Measurements from ENCODE around the gene ADGRV1.
"Not testable (repeated sequence)": the region's sequence is repeated elsewhere in the genome, so short reads cannot be mapped to it uniquely, and the experiment has no call there.

Gene ADGRV1

GRCh38 chr5:90613918-90614504 is 55.4 kb downstream of the ADGRV1 start:
- H3K4me3 ChIP-seq (ENCODE audit: low read depth, low read length), result no peak overlapping the region
- peaks cover 3 to 4% of the 10 kb centered on the region in 2 experiments for H3K36me3 ChIP-seq (ENCODE audit: control insufficient read depth in 2 of 2, insufficient read depth in 1 of 2, low read length in 2 of 2)
- ChIA-PET CTCF (interaction anchor here (0.6 to 2.2 kb wide), 2 partner anchors 9 to 770 kb away, joined by 3 to 9 read pairs; no protein-coding TSS in a partner anchor), POLR2A (interaction anchor here (0.7 kb wide), 1 partner anchor 9 kb away, joined by 7 read pairs; no protein-coding TSS in a partner anchor)
- H3K27ac ChIP-seq (ENCODE audit: extremely low read depth, low read depth, low read length), result no peak overlapping the region
- TF ChIP-seq PRDM1 (tag by site-specific recombination; IDR thresholded peaks at IDR 0.05) (0 out of 2 replicates have a peak, but pooled peaks have one; percentile 52), ZNF121 (tag by site-specific recombination; IDR thresholded peaks at IDR 0.05) (no peak), ZNF433 (tag by site-specific recombination; IDR thresholded peaks at IDR 0.05; ENCODE audit: low read depth) (no peak), REST (tag by site-specific recombination; IDR thresholded peaks at IDR 0.05) (0 out of 2 replicates have a peak, but pooled peaks have one; percentile 26)
- H3K4me1 ChIP-seq (ENCODE audit: control insufficient read depth, insufficient read depth, low read length), result no peaks in the 10 kb centered on the region
- H3K9me3 ChIP-seq (ENCODE audit: control insufficient read depth, insufficient read depth, low read depth, low read length), result no peaks in the 10 kb centered on the region

- no peak for TF ChIP-seq AEBP2 (tag by site-specific recombination; IDR thresholded peaks at IDR 0.05; ENCODE audit: borderline replicate concordance)
- no peak for TF ChIP-seq ZNF223 (tag by site-specific recombination; IDR thresholded peaks at IDR 0.05)
- TF ChIP-seq ZNF146 (tag by site-specific recombination; IDR thresholded peaks at IDR 0.05), result no peak
- H3K4me3 ChIP-seq (ENCODE audit: low read depth, low read length), result no peak overlapping the region
- CTCF ChIA-PET, result interaction anchor here (0.7 to 2.2 kb wide), 2 partner anchors 10 to 957 kb away, joined by 5 to 9 read pairs; no protein-coding TSS in a partner anchor
- H3K36me3 ChIP-seq (ENCODE audit: control insufficient read depth in 2 of 2, insufficient read depth in 1 of 2, low read length in 2 of 2), result peaks cover 4 to 6% of the 10 kb centered on the region in 2 experiments
- no peaks in the 10 kb centered on the region for H3K4me1 ChIP-seq (ENCODE audit: control insufficient read depth, insufficient read depth, low read length)
- H3K9me3 ChIP-seq (ENCODE audit: control insufficient read depth, insufficient read depth, low read depth, low read length), result no peaks in the 10 kb centered on the region
- POLR2A ChIA-PET, result no interaction called here
- H3K27ac ChIP-seq (ENCODE audit: extremely low read depth, low read depth, low read length), result no peak overlapping the region
Observed at GRCh38 chr5:90615355-90615754, 56.8 kb downstream of the ADGRV1 start.

- Histone ChIP-seq H3K27ac (ENCODE audit: extremely low read depth, low read depth, low read length) (no peak overlapping the region), H3K4me1 (ENCODE audit: control insufficient read depth, insufficient read depth, low read length) (no peaks in the 10 kb centered on the region), H3K4me3 (ENCODE audit: low read depth, low read length) (no peak overlapping the region), H3K9me3 (ENCODE audit: control insufficient read depth, insufficient read depth, low read depth, low read length) (no peaks in the 10 kb centered on the region), H3K36me3 (ENCODE audit: control insufficient read depth in 2 of 2, insufficient read depth in 1 of 2, low read length in 2 of 2) (peaks cover 6 to 8% of the 10 kb centered on the region in 2 experiments)
- POLR2A ChIA-PET, result no interaction called here
- TF ChIP-seq FEZF1 (tag by site-specific recombination; IDR thresholded peaks at IDR 0.05) (no peak), PRDM6 (tag by site-specific recombination; IDR thresholded peaks at IDR 0.05) (peak; percentile 66)
- CTCF ChIA-PET, result no interaction called here
Observed at GRCh38 chr5:90618071-90618470, 59.5 kb downstream of the ADGRV1 start.

- H3K36me3 ChIP-seq (ENCODE audit: control insufficient read depth in 2 of 2, insufficient read depth in 1 of 2, low read length in 2 of 2), result peaks cover 10 to 14% of the 10 kb centered on the region in 2 experiments
- CTCF ChIA-PET; H3K9me3 ChIP-seq (ENCODE audit: control insufficient read depth, insufficient read depth, low read depth, low read length); H3K4me1 ChIP-seq (ENCODE audit: control insufficient read depth, insufficient read depth, low read length); POLR2A ChIA-PET; H3K27ac ChIP-seq (ENCODE audit: extremely low read depth, low read depth, low read length); H3K4me3 ChIP-seq (ENCODE audit: low read depth, low read length): not testable (repeated sequence)
- TF ChIP-seq ZNF146 (tag by site-specific recombination; IDR thresholded peaks at IDR 0.05), result peak; percentile 56
Observed at GRCh38 chr5:90619762-90620161, 61.2 kb downstream of the ADGRV1 start.
